EH (cell line): Measurements from ENCODE around the gene RTL1.

Experiments
- DNase-seq: peaks from one replicate; pipeline ENCODE4 v3.0.0-alpha.2; 2015; ENCODE audit warnings: low read depth

RTL1 gene

DNA sequence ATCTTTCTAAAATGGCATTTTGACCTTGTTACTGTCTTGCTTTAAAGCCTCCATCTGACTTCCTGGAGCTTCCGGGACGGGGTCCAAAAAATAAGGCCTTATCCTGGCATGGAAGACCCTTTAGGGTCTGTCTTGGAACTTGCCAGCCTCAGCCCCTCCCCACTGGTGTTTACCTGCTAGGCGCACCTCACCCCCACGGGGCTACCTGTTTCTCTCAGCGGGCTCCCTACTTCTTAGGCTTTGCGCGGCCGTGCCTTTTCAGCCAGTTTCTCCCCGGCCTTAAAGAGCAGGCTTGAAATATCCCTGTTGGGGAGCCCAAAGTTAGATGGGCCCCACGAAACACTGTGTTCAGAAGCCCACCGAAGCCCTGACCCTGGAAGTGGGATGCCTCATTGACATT is 5.1 kb downstream of the RTL1 start:
- no peak for DNase-seq

- DNase-seq, result no peak
Measured at GRCh38 chr14:100896369-100897060, 7.0 kb downstream of the RTL1 start.

GRCh38 chr14:100895411-100895810 is 8.1 kb downstream of the RTL1 start:
- no peak for DNase-seq

DNA sequence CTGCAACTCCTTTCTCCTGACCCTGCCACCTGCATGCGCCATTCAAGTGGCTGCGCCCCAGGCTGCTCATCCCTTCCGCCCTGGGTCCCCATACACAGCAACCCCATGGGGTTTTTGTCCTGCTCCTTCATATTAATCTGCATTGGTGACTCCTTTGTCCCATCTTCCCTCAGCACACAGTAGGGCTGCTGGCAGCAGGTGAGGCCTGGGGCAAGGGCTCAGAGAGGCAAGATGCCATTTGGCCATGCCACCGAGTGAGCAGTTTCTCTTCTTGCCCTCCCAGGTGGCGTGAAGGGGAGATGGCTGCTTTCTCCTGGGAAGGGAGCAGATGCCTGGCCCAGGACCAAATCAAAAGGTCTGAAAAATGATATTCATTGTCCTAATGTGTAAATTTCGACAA is 9.1 kb downstream of the RTL1 start:
- no peak for DNase-seq

GRCh38 chr14:100893760-100894159 is 9.8 kb downstream of the RTL1 start:
- no peak for DNase-seq

DNA sequence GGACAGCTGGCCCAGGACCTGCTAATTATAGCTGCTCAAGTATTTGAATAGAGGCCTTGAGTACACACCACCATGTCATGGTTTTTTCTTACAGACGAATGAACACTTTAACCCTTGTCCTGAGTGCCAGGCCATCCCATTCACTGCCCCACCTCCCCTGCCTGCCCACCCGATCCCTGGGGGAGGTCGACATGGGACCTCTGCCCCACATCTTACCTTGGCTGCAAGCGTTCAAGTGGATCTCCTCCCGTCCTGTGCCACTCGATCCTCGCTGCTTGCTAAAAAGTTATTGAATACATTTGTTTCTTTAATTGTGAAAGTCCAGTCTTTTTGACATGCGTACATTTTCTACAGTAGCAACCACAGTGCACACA is 10.3 kb downstream of the RTL1 start:
- no peak for DNase-seq

- DNase-seq, result no peak
Measured at GRCh38 chr14:100892496-100893227, 10.9 kb downstream of the RTL1 start.

- DNase-seq, result no peak
Measured at GRCh38 chr14:100891501-100892445, 11.7 kb downstream of the RTL1 start.

GRCh38 chr14:100891051-100891450 is 12.5 kb downstream of the RTL1 start:
- DNase-seq, result no peak

- no peak for DNase-seq
Measured at GRCh38 chr14:100890061-100890850, 13.3 kb downstream of the RTL1 start.

- DNase-seq, result no peak
Measured at GRCh38 chr14:100889641-100890040, 13.9 kb downstream of the RTL1 start.

DNA sequence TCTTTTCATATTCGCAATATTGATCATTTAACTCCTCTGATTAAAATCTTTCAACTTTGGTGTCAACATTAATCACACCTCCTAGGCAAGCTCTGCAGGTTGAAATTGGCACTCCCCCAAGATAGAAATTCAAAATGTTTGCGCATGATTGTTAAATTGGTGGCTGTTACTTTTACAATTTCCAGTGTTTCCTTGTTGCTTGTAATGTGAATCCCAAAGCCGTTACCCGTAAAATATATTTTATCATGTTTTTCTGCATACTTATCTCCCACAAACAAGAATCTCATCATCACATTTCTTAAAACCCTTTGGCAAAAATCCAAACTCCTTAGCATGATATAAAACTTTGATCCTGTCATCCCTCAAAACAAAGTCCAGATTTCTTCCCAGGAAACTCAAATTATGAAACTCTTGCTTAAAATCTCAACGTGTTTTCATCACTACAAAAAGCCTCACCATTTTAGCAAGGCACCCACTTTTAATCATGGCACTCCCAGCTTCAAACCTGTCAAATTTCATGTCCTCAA is 14.7 kb downstream of the RTL1 start:
- peak; percentile 7 for DNase-seq

DNA sequence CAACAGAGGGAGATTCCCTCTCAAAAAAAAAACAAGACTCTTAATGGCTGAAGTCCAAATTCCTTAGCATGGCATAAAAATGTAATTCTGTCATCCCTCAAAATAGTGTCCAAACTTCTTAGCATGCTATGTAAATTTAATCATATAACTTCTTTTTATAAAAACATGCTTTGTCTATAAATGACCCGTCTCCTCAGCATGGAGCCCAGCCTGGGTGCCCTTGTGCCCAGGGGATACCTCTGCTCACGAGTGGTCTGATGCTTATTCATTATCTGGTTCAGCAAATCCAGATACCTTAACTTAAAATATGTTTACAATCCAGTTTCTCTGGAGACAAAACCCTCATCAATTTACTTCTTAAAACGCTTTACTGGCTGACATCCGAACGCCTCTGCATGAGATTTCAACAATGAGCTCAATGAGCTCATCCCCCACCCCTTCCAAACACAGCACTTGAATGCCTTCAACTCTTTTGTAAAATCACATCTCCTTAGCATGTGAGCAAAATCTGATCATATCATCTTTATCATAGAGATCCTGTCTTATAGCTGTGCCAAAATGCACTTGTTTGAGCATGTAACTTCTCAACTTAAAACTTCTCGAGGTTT is 15.7 kb downstream of the RTL1 start:
- no peak for DNase-seq

DNA sequence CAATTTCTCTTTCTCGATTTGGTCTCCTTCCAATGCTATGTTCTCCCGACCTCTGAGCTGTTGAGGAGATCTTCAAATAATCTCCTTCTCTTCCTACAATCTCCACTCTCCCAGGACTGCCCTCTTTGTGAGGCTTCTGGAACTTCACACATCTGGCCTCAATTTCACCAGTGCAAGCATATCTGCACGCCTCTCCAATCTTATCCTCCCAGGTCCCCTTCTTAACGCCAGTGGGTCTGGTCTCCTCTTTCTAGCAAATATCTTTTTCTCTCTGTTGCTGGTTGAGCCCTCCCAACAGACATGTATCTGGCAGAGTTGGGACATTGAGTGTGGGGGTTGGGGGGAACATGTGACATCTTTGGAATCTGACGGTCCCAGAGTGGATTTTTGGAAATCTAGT is 17.9 kb downstream of the RTL1 start:
- peak; percentile 3 for DNase-seq

- DNase-seq, result no peak
Measured at GRCh38 chr14:100885196-100885595, 18.3 kb downstream of the RTL1 start.

GRCh38 chr14:100884456-100884855 is 19.1 kb downstream of the RTL1 start:
- no peak for DNase-seq

- no peak for DNase-seq
Measured at GRCh38 chr14:100883789-100884101, 19.8 kb downstream of the RTL1 start.

GRCh38 chr14:100882991-100883788 is 20.3 kb downstream of the RTL1 start:
- no peak for DNase-seq

GRCh38 chr14:100882026-100882967 is 21.2 kb downstream of the RTL1 start:
- DNase-seq, result no peak
